ENCODE results near the gene KRTAP10-4. TPM values are rescaled to one million over a fixed set of nuclear protein-coding genes. Genes with fewer than 3 reads are reported as not detected.
"Not testable (repeated sequence)": the region's sequence is repeated elsewhere in the genome, so short reads cannot be mapped to it uniquely, and the experiment has no call there.

KRTAP10-4 gene
- not detected in 2 replicates for total RNA-seq
- total RNA-seq (2013) = not detected
- polyA plus RNA-seq = not detected in 2 replicates
- not detected in 2 replicates for polyA minus RNA-seq

- H2AFZ ChIP-seq (ENCODE audit: insufficient read depth, low read depth, low read length, poor library complexity, severe bottlenecking); H3K79me2 ChIP-seq (ENCODE audit: control insufficient read depth, insufficient read depth, low read length); H3K27ac ChIP-seq (ENCODE audit: low read length in 2 of 2); H3K27ac Mint-ChIP-seq; H3K4me3 Mint-ChIP-seq; H3K4me3 ChIP-seq (ENCODE audit: control extremely low read depth in 1 of 5, extremely low read depth in 1 of 5, insufficient read depth in 1 of 5, low read depth in 2 of 5, low read length in 4 of 5); H3K36me3 ChIP-seq (replicated peaks in 1 of 2; ENCODE audit: control extremely low read depth in 1 of 2, control insufficient read depth in 1 of 2, extremely low read depth in 1 of 2, insufficient read depth in 2 of 2, low read length in 1 of 2); H4K20me1 ChIP-seq (ENCODE audit: control insufficient read depth, insufficient read depth, low read length, poor library complexity, severe bottlenecking); H3K27me3 ChIP-seq (replicated peaks in 1 of 4; ENCODE audit: control extremely low read depth in 1 of 4, control insufficient read depth in 3 of 4, insufficient read depth in 4 of 4, low read length in 3 of 4); intact Hi-C loops (cut with micrococcal nuclease); H3K4me1 Mint-ChIP-seq; DNase-seq; CTCF ChIA-PET; H3K9ac ChIP-seq (ENCODE audit: low read length); H3K9me3 Mint-ChIP-seq (ENCODE audit: insufficient read depth); H3K4me2 ChIP-seq (replicated peaks; ENCODE audit: low read depth, low read length, poor library complexity, severe bottlenecking); ATAC-seq (ENCODE audit: low read depth); H3K4me1 ChIP-seq (ENCODE audit: control insufficient read depth in 2 of 2, insufficient read depth in 2 of 2, low read length in 2 of 2); POLR2A ChIA-PET: not testable (repeated sequence)
- H3K9me3 ChIP-seq (ENCODE audit: control extremely low read depth in 1 of 3, control insufficient read depth in 2 of 3, insufficient read depth in 1 of 3, low read length in 2 of 3) = peaks cover 0 to 35% (median 11%) of the 10 kb centered on the region in 3 donors
- H3K27me3 Mint-ChIP-seq = peaks cover 33% of the 10 kb centered on the region
- WGBS (ENCODE audit: insufficient coverage) = 76% methylated on average over 14 of the region's 25 CpGs
Observed at GRCh38 chr21:44573630-44574456, at the start of gene KRTAP10-4. Gene KRTAP10-4, plus strand, starts transcription at chr21:44573729. Its CDS starts 30 bp downstream, at chr21:44573759.

GRCh38 chr21:44524414-44525371, 48.8 kb upstream of the KRTAP10-4 start:
- Mint-ChIP-seq H3K27me3 (peaks cover 4% of the 10 kb centered on the region), H3K4me1 (no peaks in the 10 kb centered on the region), H3K27ac (no peak overlapping the region), H3K4me3 (no peak overlapping the region), H3K9me3 (ENCODE audit: insufficient read depth) (no peaks in the 10 kb centered on the region)
- DNase-seq = no peak
- no peaks in the 10 kb centered on the region for H3K4me1 ChIP-seq (ENCODE audit: control insufficient read depth in 2 of 2, insufficient read depth in 2 of 2, low read length in 2 of 2)
- H3K4me3 ChIP-seq (ENCODE audit: control extremely low read depth in 1 of 5, extremely low read depth in 1 of 5, insufficient read depth in 1 of 5, low read depth in 2 of 5, low read length in 4 of 5) = no peak overlapping the region
- no peak overlapping the region for H3K4me2 ChIP-seq (replicated peaks; ENCODE audit: low read depth, low read length, poor library complexity, severe bottlenecking)
- no peak overlapping the region for H3K27ac ChIP-seq (ENCODE audit: low read length in 2 of 2)
- POLR2A ChIA-PET = no interaction called here
- 83% methylated on average over 2 of the region's 2 CpGs for WGBS (ENCODE audit: insufficient coverage)
- H3K36me3 ChIP-seq (replicated peaks in 1 of 2; ENCODE audit: control extremely low read depth in 1 of 2, control insufficient read depth in 1 of 2, extremely low read depth in 1 of 2, insufficient read depth in 2 of 2, low read length in 1 of 2) = no peaks in the 10 kb centered on the region
- no peak for ATAC-seq (ENCODE audit: low read depth)
- H2AFZ ChIP-seq (ENCODE audit: insufficient read depth, low read depth, low read length, poor library complexity, severe bottlenecking) = no peak overlapping the region
- H3K9me3 ChIP-seq (ENCODE audit: control extremely low read depth in 1 of 3, control insufficient read depth in 2 of 3, insufficient read depth in 1 of 3, low read length in 2 of 3) = no peaks in the 10 kb centered on the region
- H3K79me2 ChIP-seq (ENCODE audit: control insufficient read depth, insufficient read depth, low read length) = no peaks in the 10 kb centered on the region
- H4K20me1 ChIP-seq (ENCODE audit: control insufficient read depth, insufficient read depth, low read length, poor library complexity, severe bottlenecking) = no peaks in the 10 kb centered on the region
- CTCF ChIA-PET = no interaction called here
- TF ChIP-seq EZH2 (IDR thresholded peaks at IDR 0.05; ENCODE audit: borderline replicate concordance, insufficient read depth, low read depth, low read length, poor library complexity, severe bottlenecking) (no peak), CTCF (IDR thresholded peaks at IDR 0.05) (no peak)
- H3K9ac ChIP-seq (ENCODE audit: low read length) = no peak overlapping the region
- intact Hi-C loops (cut with micrococcal nuclease) = no loop called here
- H3K27me3 ChIP-seq (replicated peaks in 1 of 4; ENCODE audit: control extremely low read depth in 1 of 4, control insufficient read depth in 3 of 4, insufficient read depth in 4 of 4, low read length in 3 of 4) = peaks cover 0 to 5% (median 0%) of the 10 kb centered on the region in 4 experiments
